Endometrial microvascular endothelial cells (primary cell): ENCODE data around the gene LRRC34. TPM values are rescaled to one million over a fixed set of nuclear protein-coding genes. Genes with fewer than 3 reads are reported as not detected.

Experiments
- in situ Hi-C: cut with HindIII; loops from 2 replicates; pipeline ENCODE4 v1.10.0; 2017; ENCODE audit warnings: low sequenced_read_pairs, low pct_unique_long_range_greater_than_20kb; ENCODE audit errors: inconsistent ontology term
- total RNA-seq: library from RNA; depleted of rRNA; stranded (reverse); fragments of >200 nt; gene quantifications from one replicate; pipeline ENCODE4 v1.2.3, GENCODE V29; 2015; ENCODE audit errors: inconsistent ontology term

LRRC34 gene
- 8.6 TPM for total RNA-seq

- in situ Hi-C loops: no loop called here
Observed at GRCh38 chr3:169812332-169813235, at the start of gene LRRC34, which contains the start of gene LRRIQ4. Gene LRRC34, minus strand, starts transcription at chr3:169812904. Its CDS starts 356 bp downstream, at chr3:169812548. Gene LRRIQ4, plus strand, starts transcription at chr3:169812870. Its CDS starts 9,052 bp downstream, at chr3:169821922.

DNA sequence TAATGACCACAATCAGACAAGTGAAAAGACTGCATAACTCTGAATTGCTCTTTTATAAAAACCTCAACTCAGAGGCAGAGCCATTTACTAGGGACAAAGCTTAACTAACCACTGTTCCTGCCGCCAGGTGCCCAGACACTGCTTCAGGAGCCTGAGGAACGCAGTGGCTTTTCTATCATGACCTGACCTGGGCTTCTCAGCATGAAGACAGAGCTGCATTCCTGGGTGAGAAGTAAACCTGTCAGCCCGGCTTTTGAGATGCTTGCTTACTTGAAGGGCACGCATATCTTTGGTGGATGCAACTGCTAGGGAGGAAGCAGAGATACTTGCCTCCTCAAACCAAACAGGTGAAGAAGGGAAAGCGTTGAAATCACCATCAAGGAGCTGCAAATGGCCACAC is 49.2 kb upstream of the LRRC34 start:
- in situ Hi-C loops: no loop called here

- in situ Hi-C loops: no loop called here
Observed at GRCh38 chr3:169857811-169858210, 45.1 kb upstream of the LRRC34 start.

DNA sequence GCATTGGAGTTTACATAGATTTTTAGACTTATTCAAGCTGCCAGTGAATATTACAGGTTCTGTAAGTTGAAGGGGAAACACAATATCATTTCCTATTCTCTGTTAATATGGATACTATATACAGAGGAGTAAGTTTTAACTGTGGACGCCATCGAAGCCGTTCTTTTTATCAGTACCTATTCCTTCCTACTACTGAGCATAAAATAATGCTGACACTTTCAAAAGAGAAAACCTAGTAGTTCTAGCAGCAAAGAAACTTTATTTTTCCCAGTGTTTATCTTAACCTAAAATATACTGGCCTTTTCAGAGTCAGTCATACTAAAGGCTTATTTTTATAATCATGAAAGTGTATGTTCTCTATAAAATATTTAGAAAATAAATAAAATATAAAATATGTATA is 42.8 kb upstream of the LRRC34 start:
- in situ Hi-C loops: no loop called here

DNA sequence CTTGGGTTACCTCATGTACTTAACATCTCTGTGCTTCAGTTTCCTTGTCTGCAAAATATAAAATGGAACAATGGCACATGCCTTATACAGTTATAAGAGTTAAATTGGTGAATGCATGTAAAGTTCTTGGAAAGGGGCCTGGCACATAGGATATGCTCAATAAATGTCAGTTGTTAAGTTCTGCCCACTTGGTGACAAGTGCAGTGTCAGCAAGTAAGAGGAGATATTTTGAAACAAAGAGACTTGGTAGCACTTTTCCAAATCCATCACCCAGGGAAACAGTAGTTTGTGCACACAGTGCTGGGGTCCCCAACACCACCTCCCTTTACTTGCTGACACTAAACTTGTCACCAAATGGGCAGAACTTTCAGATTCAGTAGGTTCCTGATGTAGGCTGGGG is 37.9 kb upstream of the LRRC34 start:
- in situ Hi-C loops: no loop called here

- in situ Hi-C loops: no loop called here
Observed at GRCh38 chr3:169848741-169849140, 36.0 kb upstream of the LRRC34 start.

- in situ Hi-C loops: no loop called here
Observed at GRCh38 chr3:169847896-169848295, 35.2 kb upstream of the LRRC34 start.

DNA sequence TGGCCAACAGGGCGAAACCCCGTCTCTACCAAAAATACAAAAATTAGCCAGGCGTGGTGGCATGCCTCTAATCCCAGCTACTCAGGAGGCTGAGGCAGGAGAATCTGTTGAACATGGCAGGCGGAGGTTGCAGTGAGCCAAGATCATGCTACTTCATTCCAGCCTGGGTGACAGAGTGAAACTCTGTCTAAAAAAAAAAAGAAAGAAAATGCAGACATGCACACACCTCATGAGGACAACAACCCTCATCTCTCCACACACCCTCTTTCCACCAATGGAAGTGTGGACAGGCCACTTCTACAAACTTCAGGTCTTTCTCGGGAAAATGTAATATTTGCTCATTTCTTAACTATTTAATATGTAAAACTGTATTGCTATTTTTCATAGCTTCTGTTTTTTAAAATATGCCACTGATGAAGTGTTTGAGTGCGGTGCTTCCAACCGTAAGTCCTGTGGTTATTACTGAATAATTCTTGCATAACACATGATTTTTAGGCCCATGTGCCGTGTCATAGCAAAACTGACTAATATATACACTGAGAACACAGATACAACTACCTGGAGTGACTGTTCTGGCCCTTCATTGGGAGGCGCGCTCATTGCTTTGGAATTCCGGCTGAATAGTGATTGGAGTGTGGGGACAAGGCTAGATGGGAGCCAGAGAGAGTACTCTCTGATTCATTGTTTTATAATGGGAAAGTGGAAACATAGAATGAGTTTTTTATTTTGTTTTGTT is 33.9 kb upstream of the LRRC34 start:
- in situ Hi-C loops: no loop called here

DNA sequence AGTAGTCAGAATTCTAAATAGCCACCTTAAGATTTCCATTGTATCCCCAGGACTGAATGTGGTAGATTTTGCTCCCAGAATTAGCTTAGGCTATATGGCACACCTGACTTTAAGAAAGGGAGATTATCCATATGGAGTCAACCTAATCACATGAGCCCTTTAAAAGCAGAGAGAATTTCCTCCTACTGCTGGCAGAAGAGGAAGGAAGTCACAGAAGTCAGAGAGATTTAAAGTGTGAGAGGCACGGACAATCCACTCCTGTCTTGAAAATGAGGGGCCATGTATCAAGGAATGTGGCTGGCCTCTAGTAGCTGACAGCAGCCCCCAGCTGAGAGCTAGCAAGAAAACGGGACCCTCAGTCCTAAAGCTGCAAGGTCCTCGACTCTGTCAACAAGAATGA is 30.3 kb upstream of the LRRC34 start:
- in situ Hi-C loops: no loop called here

DNA sequence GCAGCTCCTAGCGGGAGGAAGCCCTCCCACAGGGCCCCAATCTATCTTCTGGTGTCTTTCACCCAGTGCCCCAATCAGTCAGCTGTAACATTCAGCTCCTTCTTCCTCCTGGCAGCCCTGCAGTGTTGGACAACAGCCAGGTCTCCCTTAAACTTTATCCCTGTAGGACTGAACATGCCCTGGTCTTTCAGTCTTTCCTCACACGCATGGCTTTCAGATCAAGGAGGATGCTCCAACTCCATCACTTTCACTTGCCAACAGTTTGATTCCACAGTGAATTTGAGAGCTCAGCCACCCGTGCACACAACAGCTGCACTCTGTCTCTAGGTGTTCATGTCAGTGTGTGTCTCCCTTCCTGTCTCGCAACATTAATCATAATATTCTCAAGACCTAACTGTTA is 28.5 kb upstream of the LRRC34 start:
- in situ Hi-C loops: no loop called here

GRCh38 chr3:169838511-169839030 is 25.9 kb upstream of the LRRC34 start:
- in situ Hi-C loops: no loop called here

DNA sequence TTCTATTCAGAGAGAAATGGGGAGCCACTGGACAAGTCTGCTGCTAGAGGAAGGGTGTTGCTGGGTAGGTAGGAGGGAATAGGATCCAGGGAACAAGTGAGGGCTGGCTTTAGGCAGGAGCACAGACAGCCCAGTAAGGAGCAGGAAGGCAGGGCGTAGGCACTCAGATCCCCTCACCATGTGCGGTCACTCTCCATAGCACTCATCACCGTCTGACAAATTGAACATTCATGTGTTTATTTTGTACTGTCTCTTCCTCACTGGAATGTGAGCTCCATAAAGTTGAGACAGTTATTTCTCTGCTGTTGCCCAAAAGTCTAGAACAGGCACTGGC is 24.2 kb upstream of the LRRC34 start:
- in situ Hi-C loops: no loop called here

DNA sequence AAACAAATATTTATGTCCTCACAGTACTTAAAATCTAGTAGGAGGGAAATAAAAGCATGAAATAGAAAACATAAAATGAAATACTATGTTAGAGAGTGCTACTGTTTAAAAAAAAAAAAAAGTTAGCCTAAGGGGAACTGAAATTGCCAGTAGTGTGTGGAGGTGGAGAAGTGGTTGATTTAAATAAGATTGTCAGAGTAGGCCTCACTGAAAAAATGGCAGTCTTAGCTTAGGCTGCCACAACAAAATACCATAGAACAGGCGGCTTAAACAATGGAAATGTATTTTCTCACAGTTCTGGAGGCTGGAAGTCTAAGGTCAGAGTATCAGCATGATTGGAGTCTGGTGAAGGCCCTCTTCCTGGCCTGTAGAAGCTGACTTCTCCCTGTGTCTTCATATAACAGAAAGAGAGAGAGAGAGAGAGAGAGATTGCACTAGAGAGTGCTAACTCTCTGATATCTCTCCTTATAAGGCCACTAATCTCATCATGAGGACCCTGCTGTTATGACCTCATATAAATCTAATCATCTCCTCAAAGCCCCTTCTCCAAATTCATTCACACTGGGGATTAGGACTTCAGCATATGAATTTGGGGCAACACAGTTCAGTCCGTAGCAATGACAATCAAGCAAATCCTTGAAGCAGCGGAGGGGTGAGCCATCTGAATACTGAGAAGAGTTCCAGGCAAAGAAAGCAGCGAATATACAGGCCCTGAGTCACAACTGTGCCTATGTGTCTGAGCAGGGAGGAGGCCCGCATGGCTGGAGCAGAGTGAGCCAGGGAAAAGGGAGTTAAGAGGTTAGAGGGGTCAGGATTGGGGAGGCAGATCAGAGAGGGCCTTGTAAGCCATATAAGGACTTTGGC is 23.6 kb upstream of the LRRC34 start:
- in situ Hi-C loops: no loop called here

DNA sequence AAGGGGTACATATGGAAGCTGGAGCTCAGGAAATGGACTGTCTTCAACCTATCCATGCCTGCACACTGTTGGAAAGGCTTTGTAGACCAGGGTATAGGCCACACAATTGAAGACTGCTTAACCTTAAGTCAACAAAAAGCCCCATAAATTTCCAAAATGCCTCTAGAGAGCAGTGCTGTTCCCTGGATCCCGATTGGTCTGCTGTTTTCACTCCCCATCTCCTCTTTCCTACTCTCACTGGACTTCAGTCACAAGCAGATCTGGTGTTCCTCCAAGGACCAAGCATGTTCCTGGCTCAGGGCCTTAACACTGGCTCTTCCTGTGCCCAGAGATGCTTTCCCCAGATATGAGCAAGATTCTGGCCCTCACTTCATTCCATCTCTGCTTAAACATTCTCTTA is 22.8 kb upstream of the LRRC34 start:
- in situ Hi-C loops: no loop called here

DNA sequence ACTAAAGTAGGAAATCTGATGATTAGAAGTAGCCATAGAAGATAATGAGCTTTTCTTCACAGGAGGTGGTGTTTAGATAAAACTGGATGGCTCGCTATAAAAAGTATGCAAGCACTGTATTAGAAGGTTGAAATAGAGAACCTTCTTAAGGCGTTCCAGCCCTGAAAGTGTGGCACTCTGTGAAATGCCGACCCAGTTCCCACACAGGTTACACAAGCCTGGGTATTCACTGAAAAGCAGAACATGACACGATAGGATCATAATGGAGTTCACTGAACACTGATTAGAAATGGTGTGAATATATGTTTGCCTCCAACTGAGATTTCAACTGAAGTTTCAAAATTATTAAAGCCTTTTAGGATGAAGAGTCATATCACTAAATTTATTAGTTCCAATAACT is 15.0 kb upstream of the LRRC34 start:
- in situ Hi-C loops: no loop called here

- in situ Hi-C loops: no loop called here
Observed at GRCh38 chr3:169825316-169825715, 12.6 kb upstream of the LRRC34 start.

DNA sequence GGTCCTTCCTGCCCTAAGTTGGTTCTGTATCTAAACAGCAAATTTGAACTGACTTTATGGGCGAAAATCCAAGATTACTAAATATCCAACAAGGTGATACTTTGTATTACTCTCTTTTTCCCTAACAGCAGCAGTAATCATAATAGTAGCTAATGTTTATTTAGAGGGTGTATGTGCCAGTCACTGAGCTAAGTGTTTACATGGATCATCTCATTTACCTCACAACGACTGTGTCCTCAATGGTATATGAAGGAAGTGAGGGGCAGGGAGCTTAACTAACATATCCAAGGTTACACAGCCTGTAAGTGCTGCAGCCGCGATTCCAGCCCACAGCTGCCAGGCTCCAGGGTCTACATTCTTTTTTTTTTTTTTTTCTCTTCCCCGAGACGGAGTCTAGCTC is 10.3 kb upstream of the LRRC34 start:
- in situ Hi-C loops: no loop called here

GRCh38 chr3:169822540-169822939 is 9.8 kb upstream of the LRRC34 start:
- in situ Hi-C loops: no loop called here

DNA sequence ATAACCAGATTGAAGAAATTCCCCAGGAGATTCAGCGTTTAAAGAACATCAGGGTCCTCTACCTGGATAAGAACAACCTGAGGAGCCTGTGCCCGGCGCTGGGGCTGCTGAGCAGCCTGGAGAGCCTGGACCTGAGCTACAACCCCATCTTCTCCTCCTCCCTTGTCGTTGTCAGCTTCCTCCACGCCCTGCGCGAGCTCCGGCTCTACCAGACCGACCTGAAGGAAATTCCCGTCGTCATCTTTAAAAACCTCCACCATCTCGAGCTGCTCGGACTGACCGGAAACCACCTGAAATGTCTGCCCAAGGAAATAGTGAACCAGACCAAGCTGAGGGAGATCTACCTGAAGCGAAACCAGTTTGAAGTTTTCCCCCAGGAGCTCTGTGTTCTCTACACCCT is 9.4 kb upstream of the LRRC34 start:
- in situ Hi-C loops: no loop called here
